EL (cell line): ENCODE results near the gene ABCG1.
"Not testable (repeated sequence)": the region's sequence is repeated elsewhere in the genome, so short reads cannot be mapped to it uniquely, and the experiment has no call there.

Experiments
- DNase-seq: peaks from one replicate; pipeline ENCODE4 v3.0.0-alpha.2; 2016

ABCG1 gene

DNA sequence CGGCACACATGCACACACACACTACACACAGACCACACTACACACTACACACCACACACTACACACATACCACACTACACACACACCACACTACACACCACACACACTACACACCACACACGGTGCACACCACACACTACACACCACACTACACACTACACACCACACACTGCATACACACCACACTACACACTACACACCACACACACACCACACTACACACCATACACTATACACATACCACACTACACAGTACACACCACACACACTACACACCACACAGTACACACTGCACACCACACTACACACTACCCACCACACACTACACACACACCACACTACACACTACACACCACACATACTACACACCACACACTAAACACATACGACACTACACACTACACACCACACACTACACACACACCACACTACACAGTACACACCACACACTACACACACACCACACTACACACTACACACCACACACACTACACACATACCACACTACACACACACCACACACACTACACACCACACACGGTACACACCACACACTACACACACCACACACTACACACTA, 73.7 kb downstream of the ABCG1 start:
- not testable (repeated sequence) for DNase-seq

GRCh38 chr21:42293649-42294272, 74.8 kb downstream of the ABCG1 start:
- no peak for DNase-seq

DNA sequence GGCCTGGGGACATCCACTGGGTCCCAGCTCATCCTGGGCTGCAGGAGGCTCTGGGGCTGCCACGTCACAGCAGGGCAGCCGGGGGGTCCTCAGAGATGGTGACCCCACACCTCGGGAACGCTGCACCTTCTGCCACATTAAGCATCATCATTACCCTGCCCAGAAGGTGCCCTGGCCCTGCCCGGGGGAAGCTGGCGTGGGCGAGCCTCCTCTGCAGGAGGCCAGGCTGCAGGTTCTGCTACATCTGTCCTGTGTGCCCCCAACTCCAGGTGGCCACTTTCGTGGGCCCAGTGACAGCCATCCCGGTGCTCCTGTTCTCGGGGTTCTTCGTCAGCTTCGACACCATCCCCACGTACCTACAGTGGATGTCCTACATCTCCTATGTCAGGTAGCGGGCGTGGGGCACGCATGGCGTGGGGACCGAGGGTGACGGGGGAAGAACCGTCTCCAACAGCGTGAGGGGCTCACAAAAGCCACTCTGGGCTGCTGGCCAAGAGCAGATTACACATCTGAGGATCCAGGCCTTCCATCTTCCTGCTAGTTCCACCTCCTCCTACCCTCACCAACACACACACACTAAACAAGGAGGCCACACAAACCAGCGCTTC, 75.4 kb downstream of the ABCG1 start:
- DNase-seq, result no peak

DNA sequence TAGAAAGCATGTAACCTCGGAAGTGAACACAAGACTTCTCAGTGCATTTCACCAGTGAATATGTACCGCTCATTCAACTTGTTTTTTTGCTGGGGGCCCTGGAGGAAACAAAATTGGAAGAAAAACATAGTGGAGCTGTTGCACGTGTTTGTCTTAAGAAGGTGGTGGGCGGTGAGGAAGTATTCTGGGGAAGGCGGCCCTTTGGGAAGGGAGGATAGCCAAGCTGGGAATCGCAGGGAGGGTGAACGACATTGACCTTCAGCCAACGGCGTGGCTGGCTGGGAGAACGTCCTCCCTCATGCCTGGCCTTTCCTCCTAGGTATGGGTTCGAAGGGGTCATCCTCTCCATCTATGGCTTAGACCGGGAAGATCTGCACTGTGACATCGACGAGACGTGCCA, 76.9 kb downstream of the ABCG1 start:
- no peak for DNase-seq

GRCh38 chr21:42296501-42296900, 77.6 kb downstream of the ABCG1 start:
- DNase-seq, result no peak

DNA sequence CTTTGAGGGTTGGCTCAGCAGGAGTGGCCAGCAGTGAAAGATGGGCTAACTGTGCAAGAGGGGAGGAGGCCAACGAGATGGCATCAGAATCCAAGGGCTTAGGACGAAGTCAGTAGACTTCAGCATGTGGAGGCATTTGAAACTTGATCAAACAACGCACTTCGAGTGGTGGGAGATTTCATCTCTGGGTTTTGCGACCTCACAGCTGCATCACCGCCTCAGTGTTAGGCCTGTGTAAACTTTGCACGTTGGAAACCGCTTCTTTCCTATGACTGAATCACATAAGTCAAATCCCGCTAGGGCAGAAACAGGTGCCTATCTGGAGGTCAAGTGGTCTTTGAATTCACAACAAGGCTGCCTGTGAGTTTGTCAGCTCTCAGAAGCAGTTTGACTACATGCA, 78.4 kb downstream of the ABCG1 start:
- no peak for DNase-seq

- no peak for DNase-seq
Observed at GRCh38 chr21:42298237-42298636, 79.3 kb downstream of the ABCG1 start.

DNA sequence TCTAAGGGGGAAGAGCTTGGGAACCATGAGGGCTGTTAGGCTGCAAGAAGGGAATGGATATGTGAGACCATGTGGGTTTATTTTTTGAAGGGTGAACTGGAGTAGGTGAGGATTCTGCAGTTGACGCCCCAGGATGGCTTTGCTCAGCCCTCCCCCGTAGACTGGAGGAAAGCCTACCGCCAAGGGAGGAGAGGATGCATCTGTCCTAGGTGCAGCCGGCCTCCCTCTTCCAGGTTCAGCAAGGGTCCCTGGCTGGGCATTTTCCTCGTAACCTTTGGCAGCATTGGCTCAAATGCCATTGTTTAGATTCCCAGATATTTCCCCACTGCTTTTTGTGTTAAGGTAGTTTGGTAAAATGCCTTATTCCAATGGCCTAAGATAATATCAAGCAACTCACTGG, 79.7 kb downstream of the ABCG1 start:
- no peak for DNase-seq

DNA sequence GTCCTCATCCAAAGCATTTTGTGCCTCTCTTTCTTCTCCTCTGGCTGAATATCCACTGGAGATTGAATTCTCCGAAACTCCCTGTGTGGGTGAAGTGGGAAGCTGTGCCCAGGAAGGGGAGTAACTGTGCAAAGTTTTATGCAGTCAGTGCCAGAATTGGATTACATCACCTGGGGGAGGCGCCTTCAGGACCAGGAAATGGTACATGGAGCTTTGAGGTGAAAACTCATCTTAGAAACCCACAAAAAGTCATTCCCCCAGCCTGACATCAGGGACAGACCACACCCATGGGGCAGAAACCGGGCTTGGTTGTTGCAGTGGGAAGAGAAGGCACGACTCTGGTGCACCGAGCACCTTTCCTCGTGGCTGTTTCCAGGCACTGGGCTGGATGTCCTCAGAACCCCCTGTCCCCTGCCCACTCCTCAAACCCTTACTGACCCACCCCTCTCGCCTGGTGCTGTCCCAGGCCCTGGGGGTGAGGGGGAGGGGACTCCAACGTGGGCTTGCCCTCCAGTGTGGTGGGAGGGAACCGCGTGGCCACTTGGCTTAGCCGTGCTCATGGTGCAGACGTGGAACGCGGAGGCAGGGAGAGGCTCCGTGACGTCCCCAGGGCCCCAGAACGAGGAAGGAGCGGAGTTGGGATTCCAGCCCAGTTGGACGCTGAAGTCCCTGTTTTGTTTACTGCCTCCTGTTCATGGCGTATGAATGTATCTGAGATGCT, 80.5 kb downstream of the ABCG1 start:
- no peak for DNase-seq

DNA sequence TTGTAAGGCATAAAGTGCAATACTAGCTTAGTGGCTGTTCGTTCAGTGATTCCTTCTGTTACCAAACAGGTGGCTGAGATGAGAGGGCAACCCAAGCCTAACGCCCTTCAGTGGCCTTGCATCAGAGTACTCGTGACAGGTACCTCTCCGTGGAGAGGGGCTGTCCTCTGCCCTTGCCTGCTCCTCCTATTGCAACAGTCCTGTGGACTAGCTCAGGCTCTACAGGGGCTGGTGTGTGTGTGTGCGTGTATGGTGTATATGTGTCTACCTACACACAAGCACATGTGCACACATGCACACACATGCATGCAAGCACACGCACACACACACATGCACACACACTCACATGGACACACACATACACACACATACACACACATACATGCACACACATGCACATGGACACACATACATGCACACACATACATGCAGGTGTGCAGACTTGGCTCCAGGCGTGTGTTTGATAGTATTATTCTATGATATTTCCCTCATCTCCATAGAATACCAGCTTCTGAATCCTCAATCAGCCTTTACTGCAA, 81.2 kb downstream of the ABCG1 start:
- DNase-seq, result no peak

DNA sequence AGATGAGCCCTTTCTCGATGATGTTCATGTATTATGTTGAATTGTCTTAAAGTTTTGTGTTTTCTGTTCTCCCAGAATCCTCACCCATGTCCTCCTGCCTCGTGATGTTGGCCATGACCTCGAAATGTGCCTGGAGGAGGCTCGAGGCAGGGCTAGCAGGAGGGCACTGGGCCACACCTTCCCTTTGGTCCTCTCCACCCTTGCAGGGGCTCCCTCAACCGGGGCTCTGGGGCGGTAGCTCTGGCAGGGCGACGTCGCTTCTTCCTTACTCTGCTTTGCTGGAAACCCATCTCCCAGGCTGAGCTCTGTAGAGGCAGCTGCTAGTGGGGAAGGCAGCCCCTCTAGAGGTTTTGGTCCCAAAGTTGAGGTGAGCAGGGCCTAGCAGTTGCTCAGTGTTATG, 82.0 kb downstream of the ABCG1 start:
- no peak for DNase-seq

DNA sequence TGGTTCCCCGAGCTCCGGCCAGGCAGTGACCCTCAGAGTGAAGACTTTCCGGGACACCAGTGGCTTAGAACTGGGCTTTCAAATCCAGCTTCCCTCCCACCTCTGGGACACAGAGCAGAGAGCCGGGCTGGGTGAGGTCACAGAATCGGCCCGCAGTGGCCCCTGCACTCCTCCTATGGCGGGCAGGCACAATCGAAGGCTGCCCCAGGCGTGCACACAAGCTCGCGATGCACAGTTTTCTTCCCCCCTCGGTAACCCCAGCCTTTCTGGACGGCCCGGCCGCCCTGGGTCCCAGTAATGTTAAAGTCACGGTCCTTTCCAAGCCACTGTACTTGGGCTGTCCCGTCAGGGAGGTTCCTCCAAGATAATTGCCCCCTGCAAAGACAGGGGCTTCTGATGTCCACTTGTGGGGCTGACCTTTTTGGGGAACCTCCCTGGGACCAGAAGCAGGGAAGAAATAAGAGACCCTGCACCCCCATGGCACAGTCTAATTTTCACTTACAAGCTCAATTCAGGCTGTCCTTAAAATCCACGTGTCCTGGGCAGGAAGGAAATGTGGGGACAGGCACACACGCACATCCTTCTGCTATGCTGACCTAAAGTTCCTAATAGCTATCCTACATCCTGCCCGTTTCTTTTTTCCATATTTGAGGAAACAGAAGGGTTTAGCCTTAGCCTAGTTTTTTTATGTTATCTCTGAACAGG, 82.6 kb downstream of the ABCG1 start:
- no peak for DNase-seq

DNA sequence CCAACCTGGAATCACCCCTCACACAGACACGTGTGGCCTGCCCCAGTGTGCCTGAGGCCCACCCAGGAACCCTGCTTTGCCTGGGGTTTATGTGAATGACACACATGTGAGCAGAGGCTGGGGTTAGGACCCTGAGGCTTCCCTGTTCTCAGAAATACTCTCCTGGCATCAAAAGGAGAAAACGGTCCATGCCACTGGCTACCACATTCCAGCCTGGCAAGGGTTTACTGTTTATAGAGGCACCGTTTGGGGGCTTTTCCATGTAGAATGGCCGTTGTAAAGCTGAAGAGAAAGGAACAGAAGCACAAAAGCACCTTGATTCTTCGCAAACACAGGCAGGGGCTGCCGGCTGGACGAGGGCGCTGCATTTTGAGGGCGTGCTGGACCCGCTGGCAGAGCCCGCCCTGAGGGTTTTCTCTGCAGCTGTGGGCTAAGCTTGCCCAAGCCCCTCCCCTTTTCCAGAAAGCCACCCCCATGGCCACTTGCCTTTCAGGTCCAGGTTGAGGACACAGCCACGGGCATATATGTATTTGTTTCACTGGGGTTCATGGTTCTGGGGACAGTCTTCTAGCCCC, 83.2 kb downstream of the ABCG1 start:
- no peak for DNase-seq

DNA sequence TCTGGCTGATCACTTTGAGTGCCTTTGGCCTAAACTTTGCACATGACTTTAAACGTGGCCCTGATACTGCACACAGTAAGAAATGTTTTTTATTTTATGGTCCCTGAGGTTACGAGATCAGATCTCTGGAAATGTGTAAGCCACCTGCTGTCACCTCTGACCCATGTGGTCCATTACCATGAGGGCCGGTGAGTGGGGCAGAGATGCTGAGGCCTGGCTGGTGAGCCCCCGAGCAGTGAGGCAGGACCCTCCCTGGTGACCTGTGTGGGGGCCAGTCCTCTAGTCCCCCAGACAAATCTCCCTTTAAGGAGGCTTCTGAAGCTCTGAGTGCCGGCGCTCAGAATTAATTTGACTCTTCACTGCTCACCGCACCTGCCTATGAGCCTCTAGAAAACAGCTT, 83.9 kb downstream of the ABCG1 start:
- no peak for DNase-seq

GRCh38 chr21:42303443-42303842, 84.5 kb downstream of the ABCG1 start:
- no peak for DNase-seq

GRCh38 chr21:42304556-42305454, 85.9 kb downstream of the ABCG1 start:
- DNase-seq, result no peak

- DNase-seq, result no peak
Observed at GRCh38 chr21:42305707-42306147, 86.8 kb downstream of the ABCG1 start.

- no peak for DNase-seq
Observed at GRCh38 chr21:42306366-42307035, 87.6 kb downstream of the ABCG1 start.

- no peak for DNase-seq
Observed at GRCh38 chr21:42307106-42307505, 88.2 kb downstream of the ABCG1 start.

DNA sequence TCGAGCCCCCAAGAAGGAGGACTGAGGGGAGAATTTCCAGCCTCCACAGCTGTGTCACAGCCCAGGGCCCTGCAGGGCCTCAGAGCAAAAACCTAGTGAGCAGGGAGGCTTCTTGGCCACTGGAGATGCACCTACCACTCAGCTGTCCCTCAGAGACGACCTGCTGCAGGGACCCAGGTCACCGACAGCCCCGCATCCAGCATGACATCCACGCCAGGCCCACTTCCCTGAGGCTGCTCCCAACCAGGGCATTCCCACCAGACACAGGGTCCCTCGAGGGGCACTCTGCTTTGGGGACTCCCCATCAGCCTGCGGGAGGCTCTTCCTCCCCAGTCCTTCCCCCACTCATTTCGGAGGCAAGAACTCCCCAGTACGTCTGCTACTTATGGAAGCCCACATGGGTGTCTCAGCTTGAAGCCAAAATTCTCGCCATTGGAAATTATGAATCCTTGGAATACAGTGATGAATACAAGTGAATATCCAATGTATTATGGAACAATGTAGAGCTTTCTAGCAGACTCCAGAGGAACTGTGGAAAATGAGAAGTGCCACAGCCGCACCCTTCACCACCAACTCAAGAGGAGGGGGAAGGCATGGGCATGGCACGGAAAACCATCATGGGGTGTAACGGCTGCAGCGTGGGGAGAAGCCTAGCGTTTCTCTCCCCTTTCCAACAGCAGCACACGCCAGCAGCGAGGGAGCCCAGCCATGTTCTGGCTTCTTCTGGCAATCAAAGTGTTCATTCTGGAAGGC, 89.4 kb downstream of the ABCG1 start:
- DNase-seq, result no peak
